ENCODE data around the gene PIGU.

The PIGU gene

GRCh38 chr20:34547844-34548613, 128.9 kb downstream of the PIGU start:
- Histone ChIP-seq H3K27ac (no peak overlapping the region), H3K36me3 (no peaks in the 10 kb centered on the region; a peak in 1 of 22 replicates), H3K27me3 (no peaks in the 10 kb centered on the region), H3K4me2 (no peak overlapping the region), H3K4me3 (no peak overlapping the region), H3K9ac (no peak overlapping the region), H3K9me3 (replicated peaks in 1 of 11) (no peaks in the 10 kb centered on the region), H3K4me1 (peaks cover 0 to 7% (median 0%) of the 10 kb centered on the region in 10 experiments; a peak in 5 of 20 replicates), H4K20me1 (no peaks in the 10 kb centered on the region)
- no peak for TF ChIP-seq Cebpa-rat (IDR thresholded peaks at IDR 0.05)

DNA sequence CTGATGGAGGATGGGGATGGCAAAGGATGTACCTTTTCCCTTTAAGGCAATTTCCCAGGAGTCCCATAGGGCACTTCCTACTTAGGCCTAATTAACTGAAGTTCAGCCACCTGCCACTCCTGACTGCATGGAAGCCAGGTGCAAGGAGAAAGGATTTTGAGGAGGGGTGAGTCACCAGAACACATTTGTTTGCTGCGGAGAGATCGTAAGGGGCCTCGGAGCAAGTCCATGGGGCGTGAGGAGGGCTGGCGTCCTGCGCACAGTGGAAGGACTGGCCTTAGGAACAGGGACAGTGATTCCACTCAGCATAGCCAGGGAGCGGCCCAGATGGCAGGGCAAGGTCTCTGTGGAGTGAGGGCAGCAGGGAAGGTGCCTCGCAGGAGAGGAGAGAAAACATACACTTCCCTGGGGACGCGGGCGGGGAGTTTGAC, 130.1 kb downstream of the PIGU start:
- H3K27me3 ChIP-seq: no peaks in the 10 kb centered on the region
- peaks cover 5 to 12% (median 9%) of the 10 kb centered on the region in 11 experiments; a peak in 19 of 22 replicates for H3K36me3 ChIP-seq

GRCh38 chr20:34544109-34544796, 132.6 kb downstream of the PIGU start:
- H3K4me1 ChIP-seq: peaks cover 0 to 16% (median 3%) of the 10 kb centered on the region in 10 experiments; a peak in 7 of 20 replicates
- H4K20me1 ChIP-seq: peaks cover 0 to 17% (median 3%) of the 10 kb centered on the region in 11 experiments; a peak in 9 of 22 replicates
- H3K27me3 ChIP-seq: no peaks in the 10 kb centered on the region
- H3K9ac ChIP-seq: no peak overlapping the region
- H3K36me3 ChIP-seq: peaks cover 28 to 37% (median 35%) of the 10 kb centered on the region in 11 experiments
- no peaks in the 10 kb centered on the region for H3K9me3 ChIP-seq (replicated peaks in 1 of 11)
- H3K4me3 ChIP-seq: no peak overlapping the region
- TF ChIP-seq Cebpa-rat (IDR thresholded peaks at IDR 0.05): no peak
- no peak overlapping the region for H3K27ac ChIP-seq
- H3K4me2 ChIP-seq: no peak overlapping the region

More for the DNA sequence above, 130.1 kb downstream of the PIGU start:
- Histone ChIP-seq H3K4me2 (no peak overlapping the region), H3K27ac (no peak overlapping the region), H3K4me3 (no peak overlapping the region), H3K4me1 (peaks cover 0 to 8% (median 0%) of the 10 kb centered on the region in 10 experiments; a peak in 5 of 20 replicates), H4K20me1 (no peaks in the 10 kb centered on the region), H3K9me3 (replicated peaks in 1 of 11) (no peaks in the 10 kb centered on the region), H3K9ac (no peak overlapping the region)
- TF ChIP-seq Cebpa-rat (IDR thresholded peaks at IDR 0.05): no peak

GRCh38 chr20:34543463-34544056, 133.3 kb downstream of the PIGU start:
- TF ChIP-seq Cebpa-rat (IDR thresholded peaks at IDR 0.05): no peak
- Histone ChIP-seq H3K36me3 (peaks cover 35 to 43% (median 38%) of the 10 kb centered on the region in 11 experiments), H3K4me1 (peaks cover 0 to 16% (median 3%) of the 10 kb centered on the region in 10 experiments; a peak in 7 of 20 replicates), H3K27ac (no peak overlapping the region), H4K20me1 (peaks cover 0 to 24% (median 4%) of the 10 kb centered on the region in 11 experiments; a peak in 9 of 22 replicates), H3K9me3 (replicated peaks in 1 of 11) (no peaks in the 10 kb centered on the region), H3K4me2 (no peak overlapping the region), H3K27me3 (no peaks in the 10 kb centered on the region), H3K4me3 (no peak overlapping the region), H3K9ac (no peak overlapping the region; a peak in 1 of 22 replicates)

- no peak overlapping the region for H3K4me2 ChIP-seq
- no peaks in the 10 kb centered on the region for H3K27me3 ChIP-seq
- TF ChIP-seq Cebpa-rat (IDR thresholded peaks at IDR 0.05): no peak
- no peak overlapping the region for H3K4me3 ChIP-seq
- peaks cover 42 to 54% (median 47%) of the 10 kb centered on the region in 11 experiments for H3K36me3 ChIP-seq
- no peak overlapping the region for H3K9ac ChIP-seq
- no peaks in the 10 kb centered on the region for H3K9me3 ChIP-seq (replicated peaks in 1 of 11)
- peaks cover 0 to 16% (median 3%) of the 10 kb centered on the region in 10 experiments; a peak in 7 of 20 replicates for H3K4me1 ChIP-seq
- H4K20me1 ChIP-seq: peaks cover 0 to 35% (median 9%) of the 10 kb centered on the region in 11 experiments; a peak in 11 of 22 replicates
- no peak overlapping the region for H3K27ac ChIP-seq
Observed at GRCh38 chr20:34542439-34542838, 134.5 kb downstream of the PIGU start.

GRCh38 chr20:34541917-34542316, 135.0 kb downstream of the PIGU start:
- no peak for TF ChIP-seq Cebpa-rat (IDR thresholded peaks at IDR 0.05)
- H3K9me3 ChIP-seq (replicated peaks in 1 of 11): no peaks in the 10 kb centered on the region
- H3K36me3 ChIP-seq: peaks cover 47 to 60% (median 52%) of the 10 kb centered on the region in 11 experiments
- peaks cover 0 to 40% (median 14%) of the 10 kb centered on the region in 11 experiments; a peak in 11 of 22 replicates for H4K20me1 ChIP-seq
- H3K4me3 ChIP-seq: no peak overlapping the region
- H3K9ac ChIP-seq: no peak overlapping the region
- H3K27ac ChIP-seq: no peak overlapping the region
- peaks cover 0 to 16% (median 3%) of the 10 kb centered on the region in 10 experiments; a peak in 7 of 20 replicates for H3K4me1 ChIP-seq
- no peak overlapping the region for H3K4me2 ChIP-seq
- no peaks in the 10 kb centered on the region for H3K27me3 ChIP-seq

GRCh38 chr20:34541264-34541901, 135.5 kb downstream of the PIGU start:
- H3K9me3 ChIP-seq (replicated peaks in 1 of 11): no peaks in the 10 kb centered on the region
- H3K4me3 ChIP-seq: no peak overlapping the region
- H3K4me2 ChIP-seq: peak overlapping the region in 1 of 11 experiments; percentile 4; a peak in 1 of 22 replicates
- peaks cover 0 to 46% (median 16%) of the 10 kb centered on the region in 11 experiments; a peak in 11 of 22 replicates for H4K20me1 ChIP-seq
- no peak overlapping the region for H3K27ac ChIP-seq
- TF ChIP-seq Cebpa-rat (IDR thresholded peaks at IDR 0.05): no peak
- peaks cover 0 to 16% (median 3%) of the 10 kb centered on the region in 10 experiments; a peak in 7 of 20 replicates for H3K4me1 ChIP-seq
- H3K27me3 ChIP-seq: no peaks in the 10 kb centered on the region
- peak overlapping the region in 1 of 11 experiments; percentile 33; a peak in 1 of 22 replicates for H3K9ac ChIP-seq
- peaks cover 52 to 65% (median 57%) of the 10 kb centered on the region in 11 experiments for H3K36me3 ChIP-seq

GRCh38 chr20:34540596-34541263, 136.2 kb downstream of the PIGU start:
- Histone ChIP-seq H3K9me3 (replicated peaks in 1 of 11) (no peaks in the 10 kb centered on the region), H3K9ac (no peak overlapping the region; a peak in 1 of 22 replicates), H3K27me3 (no peaks in the 10 kb centered on the region), H4K20me1 (peaks cover 0 to 51% (median 20%) of the 10 kb centered on the region in 11 experiments; a peak in 12 of 22 replicates), H3K36me3 (peaks cover 59 to 71% (median 64%) of the 10 kb centered on the region in 11 experiments), H3K27ac (no peak overlapping the region), H3K4me3 (no peak overlapping the region), H3K4me2 (no peak overlapping the region; a peak in 1 of 22 replicates), H3K4me1 (peaks cover 0 to 16% (median 3%) of the 10 kb centered on the region in 10 experiments; a peak in 7 of 20 replicates)
- TF ChIP-seq Cebpa-rat (IDR thresholded peaks at IDR 0.05): no peak
